ENCODE measurements around the gene TRERF1. TPM values are rescaled to one million over a fixed set of nuclear protein-coding genes. Genes with fewer than 3 reads are reported as not detected.

Gene TRERF1
- total RNA-seq, 1 experiment from 2014 or later = 5.2 TPM

- no peak for DNase-seq (ENCODE audit: low read depth)
Measured at GRCh38 chr6:42393339-42393738, 58.4 kb downstream of the TRERF1 start.

- DNase-seq (ENCODE audit: low read depth) = no peak
Measured at GRCh38 chr6:42392833-42393232, 58.9 kb downstream of the TRERF1 start.

GRCh38 chr6:42391441-42391840, 60.3 kb downstream of the TRERF1 start:
- DNase-seq (ENCODE audit: low read depth) = no peak

DNA sequence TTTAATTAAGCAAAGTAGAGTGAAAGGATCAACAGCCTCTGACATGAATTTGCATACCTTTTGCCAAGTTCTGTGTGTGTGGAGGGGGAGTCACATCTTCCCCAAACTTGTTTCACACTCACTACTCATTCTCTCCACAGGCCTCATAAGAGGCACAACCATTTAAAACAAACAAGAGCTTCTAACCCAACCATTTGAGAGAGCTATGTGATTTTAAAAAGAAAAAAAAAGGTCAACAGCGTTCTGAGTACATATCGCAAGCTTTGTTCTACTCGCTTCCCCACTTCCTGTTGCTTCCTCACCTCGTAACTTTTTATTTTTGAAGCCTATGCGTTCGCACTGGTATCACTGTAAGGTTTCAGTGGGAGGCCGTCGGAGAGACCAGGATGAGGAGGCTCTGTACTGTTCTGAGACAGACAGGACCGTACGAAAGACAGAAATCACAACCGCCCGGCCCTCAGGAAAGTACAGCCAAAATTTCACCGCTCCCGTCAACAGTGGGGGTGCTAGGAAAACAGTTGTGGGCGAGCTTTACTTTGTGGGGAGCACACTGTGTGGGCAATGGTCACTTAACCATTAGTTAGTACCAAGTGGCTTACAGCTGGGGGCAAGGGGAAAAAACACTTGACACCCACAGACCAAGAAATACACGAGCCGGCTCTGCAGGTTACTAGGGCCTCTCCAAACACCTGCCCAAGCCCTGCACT, 61.3 kb downstream of the TRERF1 start:
- DNase-seq (ENCODE audit: low read depth) = no peak

GRCh38 chr6:42389736-42390135, 62.0 kb downstream of the TRERF1 start:
- no peak for DNase-seq (ENCODE audit: low read depth)

DNA sequence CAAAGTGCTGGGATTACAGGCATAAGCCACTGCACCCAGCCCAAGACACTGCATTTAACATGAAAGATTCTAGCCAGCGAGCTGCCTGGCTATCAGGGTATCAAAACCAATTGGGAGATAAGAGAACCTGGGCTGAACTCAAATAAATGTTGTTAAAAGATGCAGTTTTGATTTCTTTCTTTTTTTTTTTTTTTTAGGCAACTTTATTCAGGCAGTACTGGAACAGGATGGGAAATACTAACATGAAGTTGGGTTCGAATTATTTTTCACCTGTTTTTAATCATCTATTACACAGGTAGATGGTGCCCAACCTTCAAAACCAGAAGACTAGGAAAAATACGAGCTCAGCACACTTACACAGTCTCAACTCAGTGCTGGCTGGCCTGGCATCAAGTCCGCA, 63.7 kb downstream of the TRERF1 start:
- DNase-seq (ENCODE audit: low read depth) = no peak

- no peak for DNase-seq (ENCODE audit: low read depth)
Measured at GRCh38 chr6:42387336-42387735, 64.4 kb downstream of the TRERF1 start.

- DNase-seq (ENCODE audit: low read depth) = no peak
Measured at GRCh38 chr6:42385339-42385738, 66.4 kb downstream of the TRERF1 start.

DNA sequence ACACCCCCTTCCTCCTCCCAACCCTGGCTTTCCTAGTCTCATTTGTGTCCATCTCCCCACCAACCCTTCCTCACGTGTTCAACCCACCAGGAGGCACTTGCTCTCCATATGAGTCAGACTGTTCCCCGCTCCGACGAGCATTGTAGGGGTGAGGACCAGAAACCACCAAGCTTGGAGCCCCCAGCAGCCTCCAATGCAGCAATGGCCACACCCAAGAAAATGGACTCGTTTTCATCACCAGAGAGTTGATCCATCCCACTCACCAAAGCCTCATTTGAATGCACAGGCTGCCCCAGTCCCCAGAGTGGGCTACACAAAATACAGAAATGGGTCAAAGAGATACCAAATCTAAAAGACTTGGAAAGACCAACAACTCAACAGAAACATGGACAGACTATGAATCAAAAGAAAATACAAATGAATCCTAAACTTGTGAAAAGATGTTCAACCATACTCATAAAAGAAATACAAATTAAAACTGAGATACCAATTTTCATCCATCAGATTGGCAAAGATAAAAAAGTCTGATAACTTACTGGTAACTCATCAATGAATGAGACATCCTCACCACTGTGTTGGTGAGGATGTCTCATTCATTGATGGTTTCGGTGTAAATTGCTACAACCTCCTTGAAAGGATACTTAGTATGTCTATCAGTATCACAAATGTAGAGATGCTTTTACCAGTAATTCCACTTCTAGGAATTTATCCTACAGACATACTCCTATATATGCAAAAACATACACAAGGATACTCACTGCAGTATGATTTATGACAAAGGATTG, 68.1 kb downstream of the TRERF1 start:
- no peak for DNase-seq (ENCODE audit: low read depth)

GRCh38 chr6:42381850-42382249, 69.9 kb downstream of the TRERF1 start:
- no peak for DNase-seq (ENCODE audit: low read depth)

DNA sequence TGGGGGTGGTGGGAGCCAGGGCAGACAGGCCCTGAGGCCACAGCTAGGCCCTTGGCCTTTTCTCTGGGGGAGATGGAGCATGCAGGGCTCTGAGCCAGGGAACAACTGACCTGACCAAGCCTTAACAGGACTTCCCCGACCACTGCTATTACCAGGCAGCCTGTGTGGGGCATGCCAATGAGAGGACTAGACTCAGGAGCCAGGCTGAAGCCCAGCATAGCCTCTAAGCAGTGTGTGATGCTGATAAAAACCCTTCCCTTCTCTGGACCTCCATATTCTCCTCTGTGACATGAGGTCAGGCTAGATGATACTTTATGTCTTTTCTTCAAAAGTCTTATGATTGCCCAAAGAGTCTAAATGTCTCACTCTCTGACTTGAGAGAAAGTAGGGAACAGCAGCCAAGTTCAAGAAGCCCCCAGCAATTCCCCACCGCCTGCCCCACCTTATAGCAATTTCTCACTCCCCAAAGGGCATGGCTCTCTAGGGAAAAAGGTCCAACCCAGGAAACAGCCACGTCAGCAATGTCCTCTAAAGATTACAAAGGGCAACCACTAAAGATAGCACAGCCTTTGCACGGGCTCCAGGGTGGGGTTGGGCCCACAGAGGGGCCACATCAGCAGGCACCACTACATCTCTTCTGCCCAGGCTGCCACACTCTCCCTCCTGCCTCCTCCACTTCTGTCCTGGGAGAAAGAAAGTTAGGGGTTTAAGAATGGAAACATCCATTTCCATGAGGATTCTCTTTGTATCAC, 71.3 kb downstream of the TRERF1 start:
- DNase-seq (ENCODE audit: low read depth) = no peak

GRCh38 chr6:42378536-42378935, 73.2 kb downstream of the TRERF1 start:
- no peak for DNase-seq (ENCODE audit: low read depth)

- DNase-seq (ENCODE audit: low read depth) = no peak
Measured at GRCh38 chr6:42378125-42378524, 73.6 kb downstream of the TRERF1 start.

DNA sequence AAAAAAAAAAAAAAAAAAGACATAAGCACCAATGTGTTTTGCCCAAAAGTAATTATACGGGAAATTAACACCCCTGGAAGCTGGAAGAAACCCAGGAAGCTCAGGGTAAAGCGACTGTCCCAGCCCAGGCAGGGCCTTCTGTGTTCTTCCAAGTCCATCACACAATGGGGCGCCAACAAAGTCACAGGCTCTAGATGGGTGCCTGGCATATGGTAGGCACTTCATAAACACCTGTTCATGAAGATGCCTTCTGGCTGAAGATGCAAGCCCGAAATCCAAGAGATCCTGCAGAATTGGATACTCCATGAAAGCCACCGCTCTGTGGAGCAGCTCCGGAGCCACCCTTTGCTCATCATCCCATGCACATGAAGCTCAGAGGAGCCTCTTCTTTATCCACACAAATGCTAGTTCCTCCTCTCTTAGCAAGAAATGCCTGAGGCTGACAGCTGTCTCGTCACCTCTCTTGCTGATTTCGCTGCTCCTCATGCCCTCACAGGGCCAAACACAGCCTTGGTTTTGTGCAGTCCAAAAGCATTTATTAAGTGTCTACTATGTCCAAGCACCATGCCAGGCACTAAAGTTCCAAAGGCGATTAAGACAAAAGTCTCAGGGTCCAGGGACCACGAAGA, 76.6 kb downstream of the TRERF1 start:
- no peak for DNase-seq (ENCODE audit: low read depth)

- DNase-seq (ENCODE audit: low read depth) = peak; percentile 77
Measured at GRCh38 chr6:42374018-42374669, 77.6 kb downstream of the TRERF1 start.

- no peak for DNase-seq (ENCODE audit: low read depth)
Measured at GRCh38 chr6:42372699-42373098, 79.0 kb downstream of the TRERF1 start.

DNA sequence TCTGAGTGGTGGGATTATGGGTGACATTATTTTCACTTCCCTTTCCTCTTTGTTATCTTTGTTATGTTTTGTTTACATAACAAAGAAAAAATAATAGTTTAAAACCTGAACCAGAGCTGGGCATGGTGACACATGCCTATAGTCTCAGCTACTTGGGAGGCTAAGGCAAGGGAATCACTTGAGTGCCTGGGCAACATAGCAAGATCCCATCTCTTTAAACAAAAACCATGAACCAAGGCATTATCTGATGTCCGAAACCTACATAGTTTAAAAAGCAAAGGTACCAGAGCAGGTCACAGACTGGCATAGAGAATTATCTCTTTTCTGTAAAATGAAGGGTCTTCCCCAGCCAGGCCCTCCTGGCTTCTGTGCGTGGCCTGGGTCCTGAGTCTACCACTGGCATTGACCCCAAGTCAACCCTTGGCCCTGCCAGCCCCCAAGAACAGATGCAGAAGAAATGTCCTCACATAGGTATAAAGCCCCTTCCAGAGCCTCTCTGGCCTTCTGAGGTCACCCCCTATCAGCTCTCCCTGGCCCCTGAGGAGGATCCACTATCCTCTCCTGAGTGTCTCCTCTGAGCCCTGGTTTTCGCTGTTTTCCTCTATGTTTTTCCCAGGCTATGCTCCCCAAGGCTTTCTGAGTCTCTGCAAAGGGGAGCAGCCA, 81.3 kb downstream of the TRERF1 start:
- DNase-seq (ENCODE audit: low read depth) = no peak

GRCh38 chr6:42369568-42369967, 82.2 kb downstream of the TRERF1 start:
- DNase-seq (ENCODE audit: low read depth) = no peak

- DNase-seq (ENCODE audit: low read depth) = no peak
Measured at GRCh38 chr6:42368181-42368580, 83.5 kb downstream of the TRERF1 start.

DNA sequence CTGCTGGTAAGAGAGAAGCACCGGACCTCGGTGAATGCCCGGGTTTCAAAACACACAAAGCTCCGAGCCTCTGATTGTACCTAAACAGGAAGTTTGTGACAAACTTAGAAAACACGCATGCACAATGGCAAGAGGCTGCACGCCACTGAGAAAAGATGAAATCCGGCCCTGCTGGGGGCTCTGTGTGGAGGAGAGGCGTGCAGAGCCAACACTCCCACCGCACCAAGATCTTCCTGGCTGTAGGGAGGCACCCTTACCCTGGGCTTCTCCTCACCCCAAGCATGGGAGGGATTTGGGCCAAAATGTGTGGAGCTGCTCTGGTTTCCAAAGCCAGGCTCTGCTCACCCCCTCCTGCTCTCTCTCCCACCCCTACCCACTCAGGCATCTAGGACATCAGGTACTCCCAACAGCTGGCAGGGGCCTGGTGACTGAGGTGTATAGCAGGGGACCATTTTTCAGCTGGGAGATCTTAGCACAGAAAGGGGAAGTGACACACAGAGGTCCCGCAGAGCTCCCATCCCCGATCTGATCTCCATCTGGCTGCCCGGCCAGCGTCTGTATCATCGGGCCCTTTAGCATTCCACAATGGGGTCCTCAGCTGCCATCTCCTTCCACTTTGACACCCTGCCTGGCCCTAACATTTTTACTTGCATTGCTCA, 84.2 kb downstream of the TRERF1 start:
- DNase-seq (ENCODE audit: low read depth) = peak; percentile 28

DNA sequence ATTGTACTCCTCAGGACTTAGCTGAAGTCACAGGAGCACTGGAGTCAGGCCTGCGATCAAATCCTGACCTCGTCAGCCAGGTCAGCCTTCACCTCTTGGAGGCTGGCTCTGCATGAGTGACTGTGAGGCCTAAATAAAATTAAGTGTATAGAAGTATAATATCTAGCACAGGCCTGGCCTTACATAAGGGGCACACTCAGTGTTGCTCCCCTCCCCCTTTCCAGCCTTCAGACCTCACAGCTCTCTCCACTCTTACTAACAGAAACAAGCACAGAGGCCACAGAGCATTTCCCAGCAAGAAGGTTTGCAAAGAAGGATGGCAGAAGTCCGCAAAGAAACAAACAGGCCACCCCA, 84.8 kb downstream of the TRERF1 start:
- no peak for DNase-seq (ENCODE audit: low read depth)

All from RPMI7951 (cell line).